ENCODE results near the gene DRG2.

GRCh38 chr17:18059283-18059682, 28.5 kb upstream of the DRG2 start:
- no peak for TF ChIP-seq EP300 (IDR thresholded peaks at IDR 0.05; ENCODE audit: borderline replicate concordance)
- TF ChIP-seq MAX (IDR thresholded peaks at IDR 0.05), result no peak
- no peak for TF ChIP-seq EGR1 (IDR thresholded peaks at IDR 0.05)
- no peak for TF ChIP-seq RAD21 (IDR thresholded peaks at IDR 0.05; ENCODE audit: low read depth)
- no peak for TF ChIP-seq USF1 (IDR thresholded peaks at IDR 0.05)
- no peak for TF ChIP-seq CEBPB (IDR thresholded peaks at IDR 0.05)
- TF ChIP-seq FOXM1 (IDR thresholded peaks at IDR 0.05; ENCODE audit: borderline replicate concordance, low read depth), result no peak
- TF ChIP-seq REST (IDR thresholded peaks at IDR 0.05; ENCODE audit: low read depth), result no peak
- no peak for TF ChIP-seq CREB1 (IDR thresholded peaks at IDR 0.05; ENCODE audit: low read depth)
- TF ChIP-seq TAF1 (IDR thresholded peaks at IDR 0.05; ENCODE audit: low read depth), result no peak
- no peak for TF ChIP-seq YY1 (IDR thresholded peaks at IDR 0.05; ENCODE audit: low read depth)
- no peak for TF ChIP-seq TEAD4 (IDR thresholded peaks at IDR 0.05)
